Nephron (organoid): ENCODE measurements around the gene MESP1.
"Not testable (repeated sequence)": the region's sequence is repeated elsewhere in the genome, so short reads cannot be mapped to it uniquely, and the experiment has no call there.

Source experiments
- H3K27ac Mint-ChIP-seq, 3 experiments: 2 replicates each; pipeline ENCODE4 v1.8.0; 2020; ENCODE audit warnings: mixed read lengths in 3 of 3, mild to moderate bottlenecking in 2 of 3, moderate library complexity in 1 of 3
- H3K27me3 Mint-ChIP-seq: 2 replicates; pipeline ENCODE4 v1.8.0; 2021; ENCODE audit warnings: low read depth, mild to moderate bottlenecking, moderate library complexity, mixed read lengths
- H3K36me3 Mint-ChIP-seq: 2 replicates; pipeline ENCODE4 v1.8.0; 2020; ENCODE audit warnings: low read depth, mixed read lengths
- H3K4me1 Mint-ChIP-seq: 2 replicates; pipeline ENCODE4 v1.8.0; 2020; ENCODE audit warnings: mixed read lengths
- H3K4me3 Mint-ChIP-seq, 3 experiments: 2 replicates each; pipeline ENCODE4 v1.8.0; 2020; ENCODE audit warnings: mild to moderate bottlenecking in 3 of 3, mixed read lengths in 3 of 3, moderate library complexity in 2 of 3
- H3K9me3 Mint-ChIP-seq: 2 replicates; pipeline ENCODE4 v1.8.0; 2020; ENCODE audit warnings: mixed read lengths
- TF ChIP-seq, protein P1 (sequence below), 3 experiments: fragments of 200-600 bp; sonication (generic); IDR thresholded peaks; one replicate each; pipeline ENCODE4 v1.5.0; 2021; ENCODE audit warnings: antibody characterized with exemption in 3 of 3; ENCODE audit not compliant: unreplicated experiment in 3 of 3

MESP1 gene

DNA sequence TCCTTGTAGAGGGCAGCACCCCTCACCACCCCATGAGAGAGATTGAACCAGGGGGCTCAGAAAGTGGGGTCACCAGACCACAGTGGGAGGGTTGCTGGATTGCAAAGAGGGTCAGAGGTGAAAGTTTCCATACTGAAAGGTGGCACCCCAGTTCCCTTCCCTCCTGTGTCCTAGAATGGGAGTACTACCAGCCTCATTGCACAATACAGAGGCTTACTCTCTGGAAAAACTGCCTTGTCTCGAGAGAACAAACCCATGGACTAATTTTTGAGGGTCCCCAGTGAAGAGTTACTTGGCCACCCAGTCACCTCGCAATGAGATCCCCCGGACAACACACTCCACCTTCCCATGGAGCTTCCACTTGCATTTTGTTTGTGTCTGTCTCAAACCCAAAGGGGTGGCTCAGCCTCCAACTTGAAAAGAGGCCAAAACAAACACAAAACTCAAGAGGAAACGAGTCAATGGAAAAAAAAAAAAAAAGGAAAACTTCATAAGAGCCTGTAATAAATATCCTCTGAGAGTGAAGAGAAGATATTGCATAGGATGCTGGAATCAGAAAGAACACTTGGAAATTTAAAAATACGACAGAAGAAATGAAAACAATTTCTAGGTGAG lies 43.7 kb upstream of the MESP1 start:
- peaks cover 7% of the 10 kb centered on the region for H3K36me3 Mint-ChIP-seq
- H3K4me1 Mint-ChIP-seq: peaks cover 12% of the 10 kb centered on the region
- H3K27me3 Mint-ChIP-seq: peaks cover 4% of the 10 kb centered on the region
- H3K27ac Mint-ChIP-seq: peak overlapping the region; percentile 84 to 89 (median 88)
- peaks cover 10% of the 10 kb centered on the region for H3K9me3 Mint-ChIP-seq
- peak overlapping the region in 1 of 3 experiments; percentile 26 for H3K4me3 Mint-ChIP-seq
- TF ChIP-seq, protein P1, sequence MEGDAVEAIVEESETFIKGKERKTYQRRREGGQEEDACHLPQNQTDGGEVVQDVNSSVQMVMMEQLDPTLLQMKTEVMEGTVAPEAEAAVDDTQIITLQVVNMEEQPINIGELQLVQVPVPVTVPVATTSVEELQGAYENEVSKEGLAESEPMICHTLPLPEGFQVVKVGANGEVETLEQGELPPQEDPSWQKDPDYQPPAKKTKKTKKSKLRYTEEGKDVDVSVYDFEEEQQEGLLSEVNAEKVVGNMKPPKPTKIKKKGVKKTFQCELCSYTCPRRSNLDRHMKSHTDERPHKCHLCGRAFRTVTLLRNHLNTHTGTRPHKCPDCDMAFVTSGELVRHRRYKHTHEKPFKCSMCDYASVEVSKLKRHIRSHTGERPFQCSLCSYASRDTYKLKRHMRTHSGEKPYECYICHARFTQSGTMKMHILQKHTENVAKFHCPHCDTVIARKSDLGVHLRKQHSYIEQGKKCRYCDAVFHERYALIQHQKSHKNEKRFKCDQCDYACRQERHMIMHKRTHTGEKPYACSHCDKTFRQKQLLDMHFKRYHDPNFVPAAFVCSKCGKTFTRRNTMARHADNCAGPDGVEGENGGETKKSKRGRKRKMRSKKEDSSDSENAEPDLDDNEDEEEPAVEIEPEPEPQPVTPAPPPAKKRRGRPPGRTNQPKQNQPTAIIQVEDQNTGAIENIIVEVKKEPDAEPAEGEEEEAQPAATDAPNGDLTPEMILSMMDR (IDR thresholded peaks at IDR 0.05; ENCODE audit: unreplicated experiment in 3 of 3): no peak

DNA sequence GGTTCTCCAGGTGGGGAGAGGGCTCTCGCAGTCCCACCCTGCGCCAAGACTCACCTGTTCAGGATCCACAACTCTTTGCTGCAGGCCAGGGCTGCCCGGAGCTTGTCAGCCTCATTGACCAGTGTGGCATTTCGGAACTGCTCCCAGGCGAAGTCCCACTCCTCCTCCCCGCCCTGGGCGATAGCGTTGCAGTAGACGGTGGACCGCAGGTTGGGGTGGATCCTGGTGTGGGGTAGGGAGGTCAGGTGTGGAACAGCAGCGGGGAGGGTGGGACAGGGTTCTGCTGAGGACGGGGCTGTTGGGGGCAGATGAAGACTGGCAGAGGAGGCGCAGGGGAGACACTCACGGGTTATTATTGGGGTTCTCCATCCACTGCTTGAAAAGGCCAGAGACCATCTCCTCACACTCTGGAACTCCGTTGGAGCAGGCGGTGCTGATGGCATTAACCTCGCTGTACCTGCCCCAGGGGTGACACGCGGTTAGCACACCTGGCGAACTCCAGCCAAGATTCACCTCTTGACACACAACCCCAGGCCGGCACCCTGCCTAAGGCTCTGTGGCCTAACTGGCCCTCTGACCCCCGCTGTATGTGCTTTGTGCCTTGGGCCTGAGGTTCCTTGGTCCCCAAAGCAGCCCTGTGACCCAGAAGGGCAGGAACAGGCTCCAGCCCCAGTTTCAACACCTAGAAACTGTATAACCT lies 41.2 kb upstream of the MESP1 start:
- Mint-ChIP-seq H3K4me3 (no peak overlapping the region), H3K27ac (no peak overlapping the region), H3K36me3 (peaks cover 15% of the 10 kb centered on the region), H3K4me1 (peaks cover 12% of the 10 kb centered on the region), H3K27me3 (peaks cover 4% of the 10 kb centered on the region), H3K9me3 (peaks cover 20% of the 10 kb centered on the region)
- TF ChIP-seq, protein P1 (IDR thresholded peaks at IDR 0.05; ENCODE audit: unreplicated experiment in 3 of 3): no peak

DNA sequence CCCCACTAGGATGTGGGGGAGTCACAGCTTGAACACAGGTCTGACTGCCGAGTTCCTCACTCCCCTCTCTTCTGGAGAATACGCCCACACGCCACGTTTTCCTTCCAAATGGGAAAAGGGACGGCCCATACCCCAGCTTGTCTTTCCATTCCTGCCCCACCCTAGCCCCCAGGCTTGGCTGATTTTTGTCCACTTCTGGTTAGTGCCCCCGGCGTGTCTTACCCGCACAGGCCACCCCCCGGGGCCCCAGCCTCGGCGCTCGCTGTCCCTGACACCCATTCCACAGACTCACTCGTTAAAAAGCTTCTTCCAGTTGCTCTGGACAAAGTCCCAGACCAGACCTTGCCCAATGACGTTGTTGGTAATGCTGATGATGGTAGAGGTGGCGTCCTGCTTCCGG lies 39.6 kb upstream of the MESP1 start:
- Mint-ChIP-seq H3K4me1 (peaks cover 11% of the 10 kb centered on the region), H3K27ac (no peak overlapping the region), H3K36me3 (peaks cover 17% of the 10 kb centered on the region), H3K4me3 (no peak overlapping the region), H3K9me3 (peaks cover 20% of the 10 kb centered on the region), H3K27me3 (peaks cover 4% of the 10 kb centered on the region)
- TF ChIP-seq, protein P1 (IDR thresholded peaks at IDR 0.05; ENCODE audit: unreplicated experiment in 3 of 3): no peak

DNA sequence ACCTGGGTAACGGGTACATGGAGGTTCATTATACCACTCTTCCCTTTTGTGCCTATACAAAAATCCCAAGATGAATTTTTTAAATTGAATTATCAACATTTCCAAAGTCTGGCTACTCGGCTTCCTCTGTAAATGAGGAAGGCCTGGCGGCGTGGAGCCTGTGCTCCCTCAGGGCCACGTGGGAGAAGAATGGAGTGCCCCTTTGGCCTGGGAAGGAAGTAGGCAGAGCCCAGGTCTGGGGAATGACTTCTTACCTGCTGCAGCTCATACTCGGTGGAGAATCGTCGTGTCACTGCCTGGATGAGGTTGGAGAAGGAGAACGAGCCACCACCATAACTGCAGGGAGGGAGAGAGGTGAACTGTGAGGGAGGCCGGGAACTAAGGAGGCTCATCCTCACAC lies 39.2 kb upstream of the MESP1 start:
- H3K4me1 Mint-ChIP-seq: peaks cover 6% of the 10 kb centered on the region
- H3K4me3 Mint-ChIP-seq: no peak overlapping the region
- H3K36me3 Mint-ChIP-seq: peaks cover 20% of the 10 kb centered on the region
- H3K27ac Mint-ChIP-seq: no peak overlapping the region
- peaks cover 4% of the 10 kb centered on the region for H3K27me3 Mint-ChIP-seq
- TF ChIP-seq, protein P1 (IDR thresholded peaks at IDR 0.05; ENCODE audit: unreplicated experiment in 3 of 3): no peak
- H3K9me3 Mint-ChIP-seq: peaks cover 22% of the 10 kb centered on the region

DNA sequence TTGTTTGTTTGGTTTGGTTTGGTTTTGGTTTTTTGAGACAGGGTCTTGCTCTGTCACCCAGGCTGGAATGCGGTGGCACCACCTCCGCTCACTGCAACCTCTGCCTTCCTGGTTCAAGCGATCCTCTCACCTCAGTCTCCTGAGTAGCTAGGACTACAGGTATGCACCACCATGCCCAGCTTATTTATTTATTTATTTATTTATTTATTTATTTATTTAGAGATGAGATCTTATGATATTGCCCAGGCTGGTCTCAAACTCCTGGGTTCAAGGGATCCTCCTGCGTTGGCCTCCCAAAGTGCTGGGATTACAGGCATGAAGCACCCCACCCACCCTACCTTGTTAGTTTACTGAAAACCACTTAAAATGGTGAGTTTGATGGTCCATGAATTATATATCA lies 37.5 kb upstream of the MESP1 start:
- Mint-ChIP-seq H3K9me3 (peaks cover 18% of the 10 kb centered on the region), H3K36me3 (peaks cover 17% of the 10 kb centered on the region)
- H3K4me3 Mint-ChIP-seq, H3K27me3 Mint-ChIP-seq, H3K27ac Mint-ChIP-seq, H3K4me1 Mint-ChIP-seq: not testable (repeated sequence)

DNA sequence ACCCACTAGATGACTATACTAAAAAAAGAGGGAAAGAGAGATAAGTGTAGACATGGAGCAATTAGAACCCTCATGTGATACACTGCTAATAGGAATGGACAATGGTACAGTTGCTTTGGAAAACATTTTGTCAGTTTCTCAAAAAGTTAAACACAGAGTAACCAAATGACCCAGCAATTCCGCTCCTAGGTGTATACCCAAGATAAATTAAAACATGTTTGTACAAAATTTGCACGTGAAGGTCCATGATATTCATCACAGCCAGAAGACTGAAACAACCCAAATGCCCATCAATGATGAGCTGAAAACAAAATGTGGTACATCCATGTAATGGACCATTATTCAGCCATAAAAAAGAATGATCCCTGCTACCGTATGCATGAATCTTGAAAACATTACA lies 36.9 kb upstream of the MESP1 start:
- TF ChIP-seq, protein P1 (IDR thresholded peaks at IDR 0.05; ENCODE audit: unreplicated experiment in 3 of 3): no peak
- Mint-ChIP-seq H3K27me3 (peaks cover 9% of the 10 kb centered on the region), H3K9me3 (peaks cover 18% of the 10 kb centered on the region), H3K4me3 (no peak overlapping the region), H3K4me1 (peaks cover 3% of the 10 kb centered on the region), H3K27ac (no peak overlapping the region), H3K36me3 (peaks cover 17% of the 10 kb centered on the region)
